Measurements from ENCODE around the gene ALPG.
"Not testable (repeated sequence)": the region's sequence is repeated elsewhere in the genome, so short reads cannot be mapped to it uniquely, and the experiment has no call there.

Gene ALPG

DNA sequence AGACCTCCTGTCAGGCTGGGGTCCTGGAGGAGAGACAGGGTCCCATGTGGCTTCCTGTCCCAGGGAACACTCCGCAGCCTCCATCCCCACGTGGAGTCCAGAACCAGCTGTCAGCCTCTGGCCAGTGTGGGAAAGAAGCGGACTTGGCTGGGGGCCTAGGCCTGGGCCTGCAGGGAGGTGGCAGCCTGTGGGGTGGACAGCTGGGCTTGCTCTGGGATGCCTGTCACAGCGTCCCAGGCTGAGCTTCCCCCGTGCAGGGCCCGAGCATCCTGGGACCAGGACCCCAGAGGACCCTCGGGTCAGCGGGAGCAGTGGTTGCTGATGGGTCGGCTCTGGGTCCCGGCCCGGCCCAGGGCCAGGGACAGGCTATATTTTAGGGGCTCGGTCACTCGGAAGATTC, 35.8 kb downstream of the ALPG start:
- not testable (repeated sequence) for DNase-seq

DNA sequence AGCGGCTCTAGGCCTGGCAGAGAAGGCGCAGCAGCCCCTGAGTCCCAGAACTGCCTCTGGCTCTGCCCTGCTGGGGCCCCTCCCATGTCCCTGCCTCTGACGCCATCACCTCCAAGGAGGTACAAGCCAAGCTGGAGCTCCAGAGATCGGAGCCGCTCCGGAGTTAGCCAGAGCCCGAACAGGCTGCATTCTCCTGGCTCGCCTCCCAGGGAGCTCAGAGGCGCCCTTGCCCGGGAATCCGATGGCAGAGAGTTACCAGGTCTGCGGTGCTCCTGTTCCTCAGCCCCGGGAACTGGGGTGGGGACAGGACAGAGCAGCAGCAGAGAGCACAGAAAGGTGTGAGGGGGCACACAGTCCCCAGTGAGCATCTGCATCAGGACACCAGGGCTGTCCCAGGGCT, 36.4 kb downstream of the ALPG start:
- not testable (repeated sequence) for DNase-seq

DNA sequence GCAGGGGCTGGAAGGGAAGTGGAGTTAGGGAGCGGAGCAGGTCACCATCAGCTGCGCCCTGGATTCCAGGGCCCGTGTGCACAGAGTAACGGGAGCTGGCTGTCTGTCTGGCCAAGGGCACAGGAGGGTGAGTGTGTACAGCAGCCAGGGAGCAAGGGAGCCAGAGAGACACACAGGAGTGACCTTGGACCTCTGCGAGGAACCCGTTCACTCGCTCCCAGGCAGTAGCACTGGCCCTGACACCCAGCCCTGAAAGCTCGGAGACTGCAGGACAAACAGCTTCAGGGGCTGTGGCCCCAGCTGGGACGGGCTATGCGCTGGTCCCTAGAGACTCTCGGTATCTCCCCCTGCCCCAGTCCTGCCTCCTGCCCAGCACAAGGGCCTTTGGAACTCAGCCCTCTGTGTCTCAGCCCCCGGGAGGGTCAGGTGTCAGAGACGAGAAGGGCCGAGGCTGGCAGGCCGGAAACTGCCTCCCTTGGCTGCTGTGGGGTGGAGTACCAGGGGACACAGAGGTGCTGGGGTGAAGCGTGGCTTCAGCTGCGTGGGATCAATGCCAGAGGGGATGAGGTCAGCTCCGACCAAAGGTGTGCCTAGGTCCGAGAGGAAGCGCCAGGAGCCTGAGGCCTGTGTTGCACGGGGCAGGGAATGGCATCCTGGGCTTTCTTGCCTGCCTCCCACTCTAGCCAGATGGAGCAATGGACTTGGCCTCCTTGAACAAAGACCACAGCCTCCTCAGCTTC, 37.2 kb downstream of the ALPG start:
- not testable (repeated sequence) for DNase-seq

DNA sequence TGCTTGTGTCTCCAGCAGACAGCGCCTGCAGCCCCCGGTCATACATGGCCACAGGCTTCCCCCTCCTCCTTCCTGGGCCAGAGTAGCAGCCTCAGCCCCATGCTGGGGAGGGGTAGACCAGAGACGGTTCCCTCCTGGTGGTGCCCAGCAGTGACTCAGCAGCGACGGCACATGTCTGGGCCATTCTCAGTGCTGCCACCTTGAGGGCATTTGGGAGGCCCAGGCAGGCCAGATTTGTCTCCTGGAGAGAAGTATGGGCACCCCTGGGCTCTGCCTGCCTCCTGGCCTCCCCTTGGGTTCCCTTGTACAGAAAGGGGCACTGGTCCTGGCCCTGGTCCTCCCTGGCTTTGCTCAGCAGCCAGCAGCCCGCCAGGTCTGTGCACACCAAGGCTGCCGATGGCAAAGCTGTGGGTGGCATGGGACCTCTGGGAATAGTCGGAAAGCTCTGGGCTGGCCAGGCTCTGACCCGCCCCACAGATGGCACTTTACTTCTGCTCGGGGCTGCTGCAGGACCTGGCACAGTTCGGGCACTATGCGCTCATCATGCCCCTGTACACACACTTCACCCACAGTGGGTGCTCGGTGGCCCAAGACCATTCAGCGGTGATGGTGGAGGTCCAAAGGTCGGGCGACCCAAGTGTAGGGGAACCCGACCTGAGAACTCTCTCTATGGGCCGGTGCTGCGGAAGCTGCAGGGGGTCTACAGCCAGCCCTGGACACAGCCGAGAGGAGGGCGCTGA, 37.9 kb downstream of the ALPG start:
- peak; percentile 70 for DNase-seq

DNA sequence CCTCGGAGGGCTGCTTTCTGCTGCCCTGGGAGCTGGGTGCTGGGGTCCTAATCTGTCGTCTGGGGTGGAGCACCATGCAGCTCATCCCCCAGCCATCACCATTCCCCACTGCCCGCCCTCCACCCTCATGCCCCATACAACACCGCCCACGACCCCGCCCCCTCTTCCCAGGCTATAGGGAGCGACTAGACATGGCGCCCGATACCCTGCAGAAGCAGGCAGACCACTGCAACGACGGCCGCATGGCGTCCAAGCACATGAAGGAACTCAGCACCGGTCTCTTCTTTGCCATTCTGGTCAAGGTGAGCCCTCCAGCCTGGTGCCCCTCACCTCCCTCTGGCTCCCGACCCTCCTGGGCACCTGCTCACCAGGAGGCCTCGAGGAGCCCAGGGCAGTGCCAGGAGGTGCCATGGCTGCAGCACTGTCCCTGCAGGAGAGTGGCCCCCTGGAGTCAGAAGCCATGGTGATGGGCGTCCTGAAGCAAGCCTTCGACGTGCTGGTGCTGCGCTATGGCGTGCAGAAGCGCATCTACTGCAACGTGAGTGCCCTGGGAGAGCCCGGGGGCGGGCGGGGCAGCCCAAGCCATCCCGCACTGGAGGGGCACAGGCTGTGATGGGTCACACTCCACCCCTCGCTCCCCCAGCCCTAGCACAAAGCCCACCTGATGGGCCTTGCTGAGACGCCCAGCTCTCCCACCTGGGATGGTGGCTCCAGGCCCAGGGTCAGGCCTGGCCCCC, 38.7 kb downstream of the ALPG start:
- DNase-seq: not testable (repeated sequence)

DNA sequence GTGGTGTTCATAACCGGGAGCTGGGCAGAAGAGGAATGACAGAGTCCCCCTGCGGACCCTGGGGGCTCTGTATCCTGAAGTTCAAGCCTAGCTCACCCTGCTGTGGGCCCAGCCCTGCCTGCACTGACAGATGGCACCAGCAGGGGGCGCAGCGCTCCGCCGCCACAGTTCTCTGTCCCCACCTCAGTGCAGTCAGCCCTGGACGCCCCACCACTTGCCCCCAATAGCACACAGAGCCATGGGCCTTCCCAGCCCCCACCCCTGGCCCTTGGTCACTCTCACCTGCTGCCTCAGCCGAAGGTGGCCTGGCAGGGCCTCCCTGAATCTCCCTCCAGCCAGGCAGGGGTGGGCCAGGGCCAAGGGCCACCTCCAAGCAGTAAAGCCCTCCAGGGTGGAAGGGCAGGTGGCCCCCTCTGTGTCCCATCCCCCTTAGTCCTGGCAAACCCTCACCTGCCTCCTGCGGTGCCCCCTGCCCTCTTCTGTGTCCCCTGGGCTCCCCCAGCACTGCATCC, 39.7 kb downstream of the ALPG start:
- not testable (repeated sequence) for DNase-seq

DNA sequence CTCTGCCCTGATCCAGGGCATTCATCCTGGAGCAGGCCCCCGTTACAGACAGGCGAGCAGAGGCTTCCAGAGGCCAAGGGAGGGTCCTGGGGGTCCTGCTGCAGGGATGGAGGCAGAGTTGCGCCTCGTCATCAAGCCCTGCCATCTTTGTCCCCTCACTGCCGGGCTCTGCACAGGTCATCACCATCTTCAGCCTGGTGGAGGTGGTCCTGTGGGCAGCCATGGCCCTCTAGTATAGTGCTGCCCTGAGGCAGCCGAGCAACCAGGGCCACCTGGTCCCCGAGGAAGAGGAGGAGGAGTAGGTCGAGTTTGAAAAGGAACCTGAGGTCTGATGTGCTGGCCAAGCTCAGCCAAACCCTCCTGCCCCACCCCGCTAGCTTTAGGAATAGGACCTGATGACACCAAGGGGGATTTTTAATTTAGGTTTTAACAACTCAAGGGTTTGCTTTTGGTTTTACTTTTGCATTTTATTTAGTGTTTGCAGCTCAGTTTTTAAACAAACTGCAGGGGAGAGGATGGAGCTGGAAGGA, 40.5 kb downstream of the ALPG start:
- DNase-seq: no peak

DNA sequence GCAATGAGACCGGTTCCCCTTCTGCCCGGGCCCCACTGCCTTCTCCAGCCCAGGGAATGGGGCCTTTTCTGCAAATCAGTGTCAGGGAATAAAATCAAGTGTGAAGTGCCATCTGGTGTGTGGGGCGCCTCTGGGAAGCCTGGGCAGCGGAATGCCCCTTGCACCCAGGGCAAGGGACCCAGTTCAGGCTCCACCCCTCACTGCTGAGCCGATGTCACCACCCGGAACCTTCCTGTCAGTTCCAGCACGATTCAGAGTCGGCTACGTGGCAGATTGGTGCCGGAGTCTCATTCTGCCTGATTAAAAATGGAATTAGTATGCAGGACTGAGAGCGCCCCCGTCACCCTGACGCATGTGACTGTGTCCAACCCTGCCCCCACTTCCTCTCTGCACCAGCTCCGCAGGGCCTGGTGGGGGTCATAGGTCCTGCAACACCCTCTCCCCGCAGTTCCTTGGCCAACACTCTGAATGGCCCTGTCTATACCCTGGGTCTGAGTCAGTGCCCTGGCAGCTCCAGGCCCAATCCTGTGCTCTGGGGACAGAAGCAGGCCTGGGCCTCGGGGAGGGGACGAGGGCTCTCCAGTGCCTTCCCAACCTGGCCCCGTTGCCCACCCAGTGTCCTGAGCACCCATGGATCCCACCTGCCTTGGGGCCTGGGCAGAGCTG, 41.1 kb downstream of the ALPG start:
- no peak for DNase-seq

DNA sequence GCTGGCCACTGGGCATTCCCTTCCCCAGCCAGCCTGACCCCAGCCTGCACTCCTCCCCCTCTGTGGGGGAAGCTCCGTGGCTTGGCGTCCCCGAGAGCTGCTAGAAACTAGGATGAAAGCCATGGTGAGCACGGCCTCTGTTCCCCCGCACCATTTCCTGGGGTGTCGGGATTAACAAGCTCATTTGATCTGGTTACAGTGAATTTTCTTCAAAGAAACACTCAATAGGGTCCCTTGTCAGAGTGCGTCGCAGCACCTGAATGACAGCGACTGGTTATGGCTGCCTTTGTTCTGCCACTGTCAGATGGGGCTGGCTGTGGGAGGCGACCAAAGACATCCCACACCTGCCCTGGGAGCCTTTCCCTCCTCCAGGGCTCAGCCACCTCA, 41.7 kb downstream of the ALPG start:
- DNase-seq: no peak

DNA sequence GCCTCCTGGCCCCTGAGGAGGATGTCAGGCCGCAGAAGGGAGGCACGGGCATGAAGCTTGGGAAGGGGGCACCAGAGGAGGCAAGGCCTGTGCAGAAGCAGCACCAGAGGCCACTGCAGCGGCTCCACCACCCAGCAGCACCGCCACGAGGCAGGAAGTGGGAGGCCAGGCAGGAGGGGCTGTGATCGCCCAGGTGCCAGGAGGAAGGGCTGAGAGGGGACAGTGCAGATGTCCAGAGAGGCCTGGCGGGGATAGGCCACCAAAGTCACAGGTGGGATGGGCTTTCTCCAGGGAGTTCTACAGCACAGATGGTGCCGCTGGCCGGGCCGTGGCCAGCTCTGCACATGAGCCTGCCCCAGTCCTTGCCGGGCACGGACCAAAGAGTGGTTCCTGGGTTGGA, 43.3 kb downstream of the ALPG start:
- DNase-seq: no peak

DNA sequence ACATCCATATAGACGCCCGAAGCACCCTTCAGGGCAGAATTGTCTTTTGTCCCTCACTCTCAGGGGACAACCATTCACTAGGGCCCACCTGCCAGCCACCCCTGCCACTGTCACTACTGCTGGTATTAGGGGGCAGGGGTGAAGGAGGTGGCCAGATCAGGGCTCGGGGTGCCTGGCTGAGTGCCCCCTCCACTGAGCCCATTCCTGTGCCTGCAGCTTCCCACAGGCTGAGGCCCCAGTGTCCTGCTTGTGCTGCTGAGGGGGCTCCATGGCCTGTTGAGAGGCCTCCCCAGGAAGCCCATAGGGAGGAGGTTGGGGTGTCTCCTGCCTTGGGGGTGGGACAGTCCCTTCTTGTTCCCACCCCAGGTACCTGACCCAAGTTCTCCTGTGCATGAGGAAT, 45.0 kb downstream of the ALPG start:
- DNase-seq: not testable (repeated sequence)

DNA sequence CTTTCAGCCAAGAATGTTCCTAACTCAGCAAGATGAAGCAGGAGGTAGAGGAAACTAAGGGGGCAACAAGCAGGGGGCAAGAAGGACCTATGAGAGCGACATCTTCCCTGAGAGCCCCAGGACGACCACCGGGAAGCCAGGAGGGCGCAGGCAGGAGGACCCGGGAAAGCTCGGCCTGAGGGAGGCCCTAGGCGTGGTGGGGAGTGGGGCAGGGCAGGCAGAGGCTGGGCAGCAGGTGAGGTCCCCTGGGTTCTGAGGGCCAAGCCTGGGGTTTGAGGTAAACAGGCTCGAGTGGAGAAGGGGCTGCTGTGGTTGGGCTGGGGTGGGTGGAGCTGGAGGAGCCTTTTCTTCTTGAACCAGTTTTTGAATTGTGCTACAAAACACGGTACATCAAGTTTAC, 48.0 kb downstream of the ALPG start:
- DNase-seq: no peak

DNA sequence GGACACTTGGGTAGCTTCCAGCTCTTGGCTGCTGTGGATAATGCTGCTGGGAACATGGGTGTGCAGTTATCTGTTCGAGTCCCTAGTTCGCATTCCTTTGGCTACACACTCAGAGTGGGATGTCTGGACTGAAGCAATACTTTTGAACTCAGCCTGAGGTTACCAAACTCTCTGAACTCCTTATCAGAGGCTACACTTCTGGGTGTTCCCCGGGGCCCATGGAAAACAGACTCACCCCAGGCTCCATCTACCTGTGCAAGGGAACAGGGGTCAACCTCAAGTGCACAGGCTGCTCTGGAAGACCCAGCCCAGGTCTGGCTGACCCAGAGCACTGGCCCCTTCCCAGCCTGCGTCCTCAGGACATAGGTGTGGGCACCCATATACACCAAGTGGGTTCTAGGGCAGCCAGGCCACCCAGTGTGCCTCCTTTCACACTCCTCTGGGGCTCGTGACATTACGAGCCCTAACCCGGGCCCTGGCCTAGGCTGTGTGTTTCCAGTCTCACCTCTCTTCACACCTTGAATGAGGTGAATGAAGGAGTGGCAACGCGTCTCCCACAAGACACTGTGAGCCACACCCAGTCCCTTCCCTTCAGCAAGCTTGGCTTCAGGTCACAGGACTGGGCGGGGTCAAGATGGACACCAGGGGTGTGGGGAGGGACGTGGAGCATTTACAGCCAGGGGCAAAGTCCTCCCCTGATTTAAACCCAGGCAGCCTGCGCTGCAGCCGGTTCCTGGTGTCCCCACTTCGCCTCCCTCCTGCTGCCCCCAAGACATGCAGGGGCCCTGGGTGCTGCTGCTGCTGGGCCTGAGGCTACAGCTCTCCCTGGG, 49.0 kb downstream of the ALPG start, which contains the start of gene ALPI:
Gene ALPI (plus strand): TSS at position 728 of the 830 bp plus-strand sequence. CDS start 47 bp downstream, at position 775.
- DNase-seq: no peak

DNA sequence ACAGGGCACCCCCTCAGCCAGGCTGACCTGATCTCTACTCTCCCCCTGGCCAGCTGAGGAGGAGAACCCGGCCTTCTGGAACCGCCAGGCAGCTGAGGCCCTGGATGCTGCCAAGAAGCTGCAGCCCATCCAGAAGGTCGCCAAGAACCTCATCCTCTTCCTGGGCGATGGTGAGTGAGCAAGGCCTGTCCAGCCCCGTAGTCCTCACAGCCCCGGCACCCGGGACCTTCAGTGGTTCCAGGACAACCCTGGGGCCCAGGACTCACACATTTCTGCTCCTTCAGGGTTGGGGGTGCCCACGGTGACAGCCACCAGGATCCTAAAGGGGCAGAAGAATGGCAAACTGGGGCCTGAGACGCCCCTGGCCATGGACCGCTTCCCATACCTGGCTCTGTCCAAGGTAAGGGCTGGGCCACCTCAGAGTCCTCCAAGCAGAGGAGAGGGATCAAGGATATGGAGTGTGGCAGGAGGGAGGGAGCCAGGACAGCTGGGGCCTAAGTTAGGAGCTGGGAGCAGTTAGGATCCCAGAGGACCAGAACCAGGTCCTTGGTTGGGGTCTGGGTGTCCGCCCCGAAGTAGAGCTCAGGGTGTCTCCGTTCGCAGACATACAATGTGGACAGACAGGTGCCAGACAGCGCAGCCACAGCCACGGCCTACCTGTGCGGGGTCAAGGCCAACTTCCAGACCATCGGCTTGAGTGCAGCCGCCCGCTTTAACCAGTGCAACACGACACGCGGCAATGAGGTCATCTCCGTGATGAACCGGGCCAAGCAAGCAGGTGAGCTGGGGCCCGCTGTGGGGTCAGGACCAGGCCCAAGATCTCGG, 49.9 kb downstream of the ALPG start:
- DNase-seq: no peak

DNA sequence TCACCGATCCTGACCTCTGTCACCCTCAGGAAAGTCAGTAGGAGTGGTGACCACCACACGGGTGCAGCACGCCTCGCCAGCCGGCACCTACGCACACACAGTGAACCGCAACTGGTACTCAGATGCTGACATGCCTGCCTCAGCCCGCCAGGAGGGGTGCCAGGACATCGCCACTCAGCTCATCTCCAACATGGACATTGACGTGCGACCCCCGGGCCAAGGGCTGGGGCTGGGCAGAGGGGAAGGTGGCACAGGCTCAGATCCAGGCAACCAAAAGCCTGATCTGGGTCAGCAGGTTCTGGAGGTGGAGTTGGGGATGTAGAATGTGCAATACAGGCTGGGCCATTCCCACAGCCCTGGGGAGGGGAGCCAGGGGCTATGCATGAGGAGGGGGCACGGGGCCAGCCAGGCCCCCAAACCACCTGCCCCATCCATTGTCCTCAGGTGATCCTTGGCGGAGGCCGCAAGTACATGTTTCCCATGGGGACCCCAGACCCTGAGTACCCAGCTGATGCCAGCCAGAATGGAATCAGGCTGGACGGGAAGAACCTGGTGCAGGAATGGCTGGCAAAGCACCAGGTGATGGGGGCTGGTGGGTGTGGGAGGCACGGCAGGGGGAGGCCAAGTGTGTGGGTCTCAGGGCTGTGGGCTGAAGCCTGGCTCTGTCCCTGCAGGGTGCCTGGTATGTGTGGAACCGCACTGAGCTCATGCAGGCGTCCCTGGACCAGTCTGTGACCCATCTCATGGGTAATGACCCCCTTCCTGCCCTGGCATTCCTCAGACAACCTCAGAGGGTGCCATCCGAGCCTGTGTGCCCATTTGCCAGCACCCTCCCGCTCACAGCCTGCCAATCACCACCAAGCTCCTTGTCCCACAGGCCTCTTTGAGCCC, 50.7 kb downstream of the ALPG start:
- DNase-seq: no peak

DNA sequence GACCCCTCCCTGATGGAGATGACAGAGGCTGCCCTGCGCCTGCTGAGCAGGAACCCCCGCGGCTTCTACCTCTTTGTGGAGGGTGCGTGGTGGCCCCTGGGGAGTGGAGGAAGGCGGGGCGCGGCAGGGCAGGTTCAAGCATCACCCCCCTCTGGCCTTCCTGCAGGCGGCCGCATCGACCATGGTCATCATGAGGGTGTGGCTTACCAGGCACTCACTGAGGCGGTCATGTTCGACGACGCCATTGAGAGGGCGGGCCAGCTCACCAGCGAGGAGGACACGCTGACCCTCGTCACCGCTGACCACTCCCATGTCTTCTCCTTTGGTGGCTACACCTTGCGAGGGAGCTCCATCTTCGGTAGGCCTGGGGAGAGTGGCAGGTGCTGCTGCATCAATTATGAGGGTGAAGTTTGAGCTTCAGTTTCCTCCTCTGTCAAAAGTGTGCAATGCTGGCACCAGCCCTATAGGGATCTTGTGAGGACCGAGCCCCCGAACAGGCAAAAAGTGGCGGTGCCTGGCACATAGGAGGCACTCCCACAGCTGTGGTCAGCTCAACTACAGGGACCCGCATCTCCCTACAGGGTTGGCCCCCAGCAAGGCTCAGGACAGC, 51.5 kb downstream of the ALPG start:
- DNase-seq: no peak

DNA sequence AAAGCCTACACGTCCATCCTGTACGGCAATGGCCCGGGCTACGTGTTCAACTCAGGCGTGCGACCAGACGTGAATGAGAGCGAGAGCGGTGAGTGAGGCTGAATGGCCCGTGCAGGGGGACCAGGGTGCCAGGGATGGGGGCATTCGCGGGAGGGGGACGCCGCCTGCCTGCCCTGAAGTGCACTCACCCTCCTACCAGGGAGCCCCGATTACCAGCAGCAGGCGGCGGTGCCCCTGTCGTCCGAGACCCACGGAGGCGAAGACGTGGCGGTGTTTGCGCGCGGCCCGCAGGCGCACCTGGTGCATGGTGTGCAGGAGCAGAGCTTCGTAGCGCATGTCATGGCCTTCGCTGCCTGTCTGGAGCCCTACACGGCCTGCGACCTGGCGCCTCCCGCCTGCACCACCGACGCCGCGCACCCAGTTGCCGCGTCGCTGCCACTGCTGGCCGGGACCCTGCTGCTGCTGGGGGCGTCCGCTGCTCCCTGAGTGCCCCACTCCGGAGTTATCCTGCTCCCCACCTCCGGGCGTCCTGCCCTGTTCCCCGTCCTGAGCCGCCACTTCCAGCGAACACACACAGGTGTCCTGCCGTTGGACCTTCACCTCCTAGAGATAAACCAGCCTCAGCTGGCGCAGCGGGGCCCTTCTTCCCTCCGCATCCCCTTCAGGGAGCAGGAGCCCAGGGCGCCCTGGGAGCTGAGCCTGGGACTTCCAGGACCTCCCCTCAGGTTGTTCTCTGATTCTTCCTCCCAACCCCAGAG, 52.2 kb downstream of the ALPG start:
- DNase-seq: no peak

DNA sequence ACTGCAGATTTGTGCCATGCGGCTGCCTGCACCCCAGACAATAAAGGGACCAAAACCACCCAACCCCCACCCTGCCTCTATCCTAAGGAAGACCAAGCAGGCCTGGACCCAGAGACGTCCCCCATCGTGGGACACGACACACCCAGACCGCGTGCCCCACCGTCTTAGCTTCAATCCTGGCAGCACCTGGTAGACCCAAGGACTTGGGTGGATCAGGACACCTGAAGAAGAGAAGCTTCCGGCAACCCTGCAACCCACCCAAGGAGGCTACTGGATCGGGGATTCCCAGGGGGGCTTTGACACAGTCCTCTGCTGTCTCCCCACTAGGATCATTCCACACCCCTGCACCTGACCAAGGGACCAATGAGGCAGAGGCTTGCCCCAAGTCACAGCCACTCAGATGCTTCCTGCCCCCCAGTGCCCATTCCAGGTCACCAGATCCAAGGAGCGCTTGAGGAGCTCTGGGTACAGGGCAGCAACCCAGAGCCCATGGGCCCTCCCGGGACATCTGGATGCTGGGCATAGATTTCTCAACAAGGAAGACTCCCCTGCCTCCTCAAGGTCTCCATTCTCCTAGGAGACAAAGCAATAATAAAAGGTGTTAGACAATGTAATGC, 52.9 kb downstream of the ALPG start:
- no peak for DNase-seq
